ENCODE data around the gene SHISA8. TPM values are rescaled to one million over a fixed set of nuclear protein-coding genes. Genes with fewer than 3 reads are reported as not detected.

SHISA8 gene
- total RNA-seq, 4 donors from 2014 or later: not detected

GRCh38 chr22:41888627-41889200, 26.2 kb downstream of the SHISA8 start:
- Histone ChIP-seq H3K9me3 (no peaks in the 10 kb centered on the region), H3K4me1 (no peaks in the 10 kb centered on the region), H3K27ac (no peak overlapping the region), H3K36me3 (peaks cover 0 to 98% of the 10 kb centered on the region in 2 donors), H3K4me3 (no peak overlapping the region), H3K27me3 (no peaks in the 10 kb centered on the region)
- no peak for ATAC-seq
- TF ChIP-seq CTCF (IDR thresholded peaks at IDR 0.05) (no peak), EP300 (IDR thresholded peaks at IDR 0.05) (no peak), POLR2A (IDR thresholded peaks at IDR 0.05) (no peak), POLR2AphosphoS5 (IDR thresholded peaks at IDR 0.05) (no peak)
- WGBS, 2 donors (ENCODE audit: low coverage in 1 of 2): 52 to 86% methylated on average over 1 to 3 of the region's 4 CpGs

- no peak for ATAC-seq
- Histone ChIP-seq H3K9me3 (no peaks in the 10 kb centered on the region), H3K27ac (no peak overlapping the region), H3K4me3 (no peak overlapping the region), H3K4me1 (no peaks in the 10 kb centered on the region), H3K36me3 (peaks cover 0 to 100% of the 10 kb centered on the region in 2 donors), H3K27me3 (no peaks in the 10 kb centered on the region)
- 74 to 87% methylated on average over 6 of the region's 6 CpGs for WGBS, 2 donors (ENCODE audit: low coverage in 1 of 2)
- TF ChIP-seq CTCF (IDR thresholded peaks at IDR 0.05): no peak
- no peak for TF ChIP-seq EP300 (IDR thresholded peaks at IDR 0.05)
- no peak for TF ChIP-seq POLR2A (IDR thresholded peaks at IDR 0.05)
- TF ChIP-seq POLR2AphosphoS5 (IDR thresholded peaks at IDR 0.05): no peak
These were observed 29.4 kb downstream of the SHISA8 start for GRCh38 chr22:41885516-41885915.

GRCh38 chr22:41885116-41885515, 29.8 kb downstream of the SHISA8 start:
- no peak for TF ChIP-seq POLR2A (IDR thresholded peaks at IDR 0.05)
- no peak for TF ChIP-seq CTCF (IDR thresholded peaks at IDR 0.05)
- TF ChIP-seq EP300 (IDR thresholded peaks at IDR 0.05): no peak
- TF ChIP-seq POLR2AphosphoS5 (IDR thresholded peaks at IDR 0.05): no peak
- 100% methylated on average over 1 to 2 of the region's 2 CpGs for WGBS, 2 donors (ENCODE audit: low coverage in 1 of 2)
- no peak overlapping the region for H3K27ac ChIP-seq
- H3K9me3 ChIP-seq: no peaks in the 10 kb centered on the region
- no peaks in the 10 kb centered on the region for H3K27me3 ChIP-seq
- peaks cover 0 to 100% of the 10 kb centered on the region in 2 donors for H3K36me3 ChIP-seq
- H3K4me3 ChIP-seq: no peak overlapping the region
- H3K4me1 ChIP-seq: no peaks in the 10 kb centered on the region
- ATAC-seq: no peak

- 90% methylated on average over 2 of the region's 2 CpGs; no CpG with 5 or more reads in 1 of the 2 donors for WGBS, 2 donors (ENCODE audit: low coverage in 1 of 2)
- H3K4me3 ChIP-seq: no peak overlapping the region
- ATAC-seq: no peak
These were observed 31.5 kb downstream of the SHISA8 start for GRCh38 chr22:41883400-41883799.

More at GRCh38 chr22:41883400-41883799, 31.5 kb downstream of the SHISA8 start:
- Histone ChIP-seq H3K27ac (no peak overlapping the region), H3K4me1 (no peaks in the 10 kb centered on the region), H3K36me3 (peaks cover 0 to 100% of the 10 kb centered on the region in 2 donors), H3K9me3 (no peaks in the 10 kb centered on the region), H3K27me3 (no peaks in the 10 kb centered on the region)
- TF ChIP-seq POLR2AphosphoS5 (IDR thresholded peaks at IDR 0.05) (no peak), POLR2A (IDR thresholded peaks at IDR 0.05) (no peak), EP300 (IDR thresholded peaks at IDR 0.05) (no peak), CTCF (IDR thresholded peaks at IDR 0.05) (no peak)

Data from gastroesophageal sphincter (tissue), 4 donors.